Spleen (tissue), 11 donors: ENCODE measurements around the gene CHMP2B. TPM values are rescaled to one million over a fixed set of nuclear protein-coding genes. Genes with fewer than 3 reads are reported as not detected.
"Not testable (repeated sequence)": the region's sequence is repeated elsewhere in the genome, so short reads cannot be mapped to it uniquely, and the experiment has no call there.

Source experiments
- DNase-seq: peaks from one replicate; pipeline ENCODE4 v3.0.0-alpha.2; 2020
- H3K27ac ChIP-seq, 8 donors: fragments of 200-600 bp; sonication (generic) in 7 of 8; 1 replicate in 4 of 8; 2 replicates in 4 of 8; pipeline versions ENCODE4 v1.5.0 to v1.8.0; 2016 to 2021; ENCODE audit warnings: inconsistent platforms in 4 of 8, mild to moderate bottlenecking in 4 of 8, moderate library complexity in 1 of 8
- H3K27me3 ChIP-seq, 7 donors: fragments of 200-600 bp; sonication (generic) in 6 of 7; replicated peaks in 1 of 7; 1 replicate in 4 of 7; 2 replicates in 3 of 7; pipeline versions ENCODE4 v1.5.0 to v1.8.0; 2016 to 2021; ENCODE audit warnings: inconsistent platforms in 3 of 7, mild to moderate bottlenecking in 1 of 7
- H3K36me3 ChIP-seq, 6 donors: fragments of 200-600 bp; sonication (generic) in 5 of 6; 1 replicate in 4 of 6; 2 replicates in 2 of 6; pipeline versions ENCODE4 v1.5.0 to v1.8.0; 2016 to 2021; ENCODE audit warnings: inconsistent platforms in 2 of 6
- H3K4me1 ChIP-seq, 6 donors: fragments of 200-600 bp; sonication (generic) in 5 of 6; 1 replicate in 3 of 6; 2 replicates in 3 of 6; pipeline versions ENCODE4 v1.5.0 to v1.8.0; 2016 to 2021; ENCODE audit warnings: inconsistent platforms in 3 of 6
- H3K4me3 ChIP-seq, 8 donors: fragments of 200-600 bp; sonication (generic) in 7 of 8; 1 replicate in 4 of 8; 2 replicates in 4 of 8; pipeline versions ENCODE4 v1.5.0 to v1.8.0; 2016 to 2021; ENCODE audit warnings: inconsistent platforms in 4 of 8, mild to moderate bottlenecking in 4 of 8, moderate library complexity in 2 of 8
- H3K9me3 ChIP-seq, 8 donors: fragments of 200-600 bp; sonication (generic) in 7 of 8; 1 replicate in 4 of 8; 2 replicates in 4 of 8; pipeline versions ENCODE4 v1.5.0 to v1.8.0; 2016 to 2021; ENCODE audit warnings: inconsistent platforms in 4 of 8
- POLR2A ChIP-seq, 3 donors: fragments of 450-650 bp; IDR thresholded peaks; one replicate each; pipeline ENCODE4 v1.5.1; 2017; ENCODE audit warnings: antibody characterized with exemption in 3 of 3, mild to moderate bottlenecking in 1 of 3
- POLR2AphosphoS5 ChIP-seq, 3 donors: sonication (generic); formaldehyde crosslinking; IDR thresholded peaks; one replicate each; pipeline ENCODE4 v1.5.1; 2017; ENCODE audit warnings: antibody characterized with exemption in 3 of 3
- WGBS, 5 donors: extraction: QIAGEN DNeasy Blood & Tissue Kit in 3 of 5; methylation state at CpG; one replicate each; pipeline versions ENCODE4 v1.1.5 to v1.1.7; 2013 to 2018; 5-methylcytosine and 5-hydroxymethylcytosine counted together
- intact Hi-C: fragments of 100-400 bp; cut with DNase I; formaldehyde crosslinking; loops from one replicate; pipeline ENCODE4 v1.15.0; 2023; ENCODE audit warnings: low total_unique reads
- polyA plus RNA-seq, 3 donors: library from polyadenylated mRNA; stranded (reverse); fragments of 200-250 nt; gene quantifications; one replicate each; pipeline ENCODE4 v1.2.1, GENCODE V29; 2013
- total RNA-seq, 7 donors: library from RNA; depleted of rRNA in 3 of 7; stranded (reverse); fragments of >200 nt in 3 of 7; fragmentation: NEBNext Ultra II Directional in 4 of 7; extraction: Animal tissue kit (Norgen Biotek cat#: 25700) in 4 of 7; gene quantifications; one replicate each; pipeline versions ENCODE4 v1.1.0 to v1.2.1, GENCODE V29; 2016 to 2021
- TF ChIP-seq, protein P1 (sequence below), 11 experiments: fragments of 200-600 bp in 7 of 11; fragments of 450-650 bp in 4 of 11; sonication (generic) in 4 of 11; IDR thresholded peaks in 8 of 11; conservative IDR thresholded peaks in 3 of 11; 1 replicate in 7 of 11; 2 replicates in 4 of 11; pipeline versions ENCODE4 v1.4.0 to v1.8.0; 2016 to 2021; ENCODE audit warnings: antibody characterized with exemption in 11 of 11, inconsistent platforms in 4 of 11, mild to moderate bottlenecking in 1 of 11
- donor health status: healthy with polysubstance abuse.
- donor health status: DM: no; HTN: no; CAD: no; lungs with moderate emphysema.
- donor health status: DM: no; HTN: no; CAD: no.
- donor health status: Bipolar disorder and iron deficiency.
- donor health status: healthy.
- donor health status: DM: no; HTN: no; CAD: no.
- donor health status: DM: yes; HTN: yes; CAD: no.

CHMP2B gene
- total and polyA plus RNA-seq, 10 donors, result 14.7 to 39.2 (median 31.6) TPM

DNA sequence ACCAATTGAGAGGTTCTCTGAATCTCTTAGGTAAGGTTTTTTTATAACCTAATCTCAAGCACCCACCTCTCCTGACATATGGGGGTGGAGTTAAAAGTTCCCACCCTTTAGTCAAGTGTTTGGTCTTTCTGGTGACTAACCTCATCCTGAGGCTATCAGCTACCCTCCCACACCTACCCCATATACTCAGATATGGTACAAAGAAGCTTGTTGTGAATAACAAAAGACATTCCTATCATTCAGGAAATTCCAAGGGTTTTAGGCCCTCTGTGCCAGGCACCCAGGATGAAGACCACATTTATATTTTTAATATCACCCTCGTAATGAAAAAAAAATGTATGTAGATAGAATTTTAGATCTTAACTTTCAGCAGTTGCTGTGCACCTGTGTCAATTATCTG lies 9.0 kb downstream of the CHMP2B start:
- 91 to 100% (median 93%) methylated on average over 1 of the region's 1 CpG for WGBS, 5 donors
- DNase-seq, result no peak
- Histone ChIP-seq H3K27ac (no peak overlapping the region), H3K4me3 (no peak overlapping the region), H3K4me1 (peaks cover 0 to 23% (median 15%) of the 10 kb centered on the region in 6 donors), H3K36me3 (peaks cover 0 to 22% (median 0%) of the 10 kb centered on the region in 6 donors), H3K9me3 (no peaks in the 10 kb centered on the region), H3K27me3 (no peaks in the 10 kb centered on the region)
- intact Hi-C loops, result no loop called here
- TF ChIP-seq POLR2A (IDR thresholded peaks at IDR 0.05), result no peak
- TF ChIP-seq, protein P1, sequence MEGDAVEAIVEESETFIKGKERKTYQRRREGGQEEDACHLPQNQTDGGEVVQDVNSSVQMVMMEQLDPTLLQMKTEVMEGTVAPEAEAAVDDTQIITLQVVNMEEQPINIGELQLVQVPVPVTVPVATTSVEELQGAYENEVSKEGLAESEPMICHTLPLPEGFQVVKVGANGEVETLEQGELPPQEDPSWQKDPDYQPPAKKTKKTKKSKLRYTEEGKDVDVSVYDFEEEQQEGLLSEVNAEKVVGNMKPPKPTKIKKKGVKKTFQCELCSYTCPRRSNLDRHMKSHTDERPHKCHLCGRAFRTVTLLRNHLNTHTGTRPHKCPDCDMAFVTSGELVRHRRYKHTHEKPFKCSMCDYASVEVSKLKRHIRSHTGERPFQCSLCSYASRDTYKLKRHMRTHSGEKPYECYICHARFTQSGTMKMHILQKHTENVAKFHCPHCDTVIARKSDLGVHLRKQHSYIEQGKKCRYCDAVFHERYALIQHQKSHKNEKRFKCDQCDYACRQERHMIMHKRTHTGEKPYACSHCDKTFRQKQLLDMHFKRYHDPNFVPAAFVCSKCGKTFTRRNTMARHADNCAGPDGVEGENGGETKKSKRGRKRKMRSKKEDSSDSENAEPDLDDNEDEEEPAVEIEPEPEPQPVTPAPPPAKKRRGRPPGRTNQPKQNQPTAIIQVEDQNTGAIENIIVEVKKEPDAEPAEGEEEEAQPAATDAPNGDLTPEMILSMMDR (IDR thresholded peaks at IDR 0.05 in 8 of 11, conservative IDR thresholded peaks at IDR 0.05 in 3 of 11), result no peak
- no peak for TF ChIP-seq POLR2AphosphoS5 (IDR thresholded peaks at IDR 0.05)

DNA sequence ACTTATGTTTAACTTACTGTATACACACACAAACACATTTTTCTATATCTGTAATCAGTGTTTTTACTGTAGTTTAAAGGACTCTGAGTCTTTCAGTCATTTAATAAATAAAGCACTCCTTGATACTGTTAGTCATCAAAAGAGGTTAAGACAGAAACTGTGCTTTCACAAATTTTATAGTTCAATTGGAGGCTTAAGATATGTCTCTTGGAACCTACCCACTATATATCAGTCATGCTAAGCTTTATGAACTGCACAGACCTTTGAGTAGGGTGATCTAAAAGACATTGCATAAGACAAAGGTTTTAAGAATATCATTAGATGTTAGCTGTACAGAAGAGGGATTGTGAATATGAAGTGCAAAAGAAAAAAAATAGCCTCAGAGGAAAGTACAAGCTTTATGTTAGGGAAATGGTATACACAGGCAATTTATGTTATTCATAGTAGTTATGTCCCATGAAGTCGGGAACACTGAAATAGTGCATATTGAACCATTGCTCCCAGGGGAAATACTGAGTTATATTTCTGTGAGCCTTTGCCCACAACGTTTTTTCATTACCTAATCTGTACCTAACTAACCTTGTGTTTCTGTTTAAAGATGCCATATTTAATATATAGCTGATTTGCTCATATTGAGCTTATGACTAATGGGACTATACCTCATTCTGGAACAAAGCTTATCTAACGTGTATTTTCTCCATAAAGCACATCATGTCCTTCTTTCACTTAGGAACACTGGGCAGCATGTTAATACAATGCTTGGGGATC lies 19.7 kb downstream of the CHMP2B start:
- DNase-seq, result no peak
- Histone ChIP-seq H3K9me3 (no peaks in the 10 kb centered on the region), H3K27ac (no peak overlapping the region), H3K36me3 (peaks cover 0 to 66% (median 32%) of the 10 kb centered on the region in 6 donors), H3K4me1 (no peaks in the 10 kb centered on the region), H3K4me3 (no peak overlapping the region), H3K27me3 (no peaks in the 10 kb centered on the region)
- 74 to 94% (median 82%) methylated on average over 3 of the region's 3 CpGs for WGBS, 5 donors
- intact Hi-C loops, result no loop called here
- TF ChIP-seq, protein P1 (IDR thresholded peaks at IDR 0.05 in 8 of 11, conservative IDR thresholded peaks at IDR 0.05 in 3 of 11), result no peak
- no peak for TF ChIP-seq POLR2A (IDR thresholded peaks at IDR 0.05)
- TF ChIP-seq POLR2AphosphoS5 (IDR thresholded peaks at IDR 0.05), result no peak

DNA sequence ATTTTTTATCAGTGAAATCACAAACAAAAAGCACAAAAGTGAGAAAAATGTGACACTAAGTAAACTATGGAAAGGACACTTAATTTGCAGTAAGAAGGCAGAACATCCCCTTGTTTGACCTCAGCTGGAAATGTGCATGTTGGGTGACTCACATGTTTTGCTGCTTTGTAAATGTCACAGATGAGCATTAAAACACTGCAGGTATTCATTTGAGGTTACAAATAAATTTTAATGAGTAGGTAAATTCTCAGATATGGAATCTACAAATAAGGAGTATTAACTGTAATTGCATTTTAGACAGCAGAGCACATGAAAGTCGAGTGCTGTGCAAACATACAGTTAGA lies 20.3 kb downstream of the CHMP2B start:
- no peaks in the 10 kb centered on the region for H3K27me3 ChIP-seq
- intact Hi-C loops, result no loop called here
- no peak overlapping the region for H3K4me3 ChIP-seq
- peaks cover 0 to 72% (median 33%) of the 10 kb centered on the region in 6 donors for H3K36me3 ChIP-seq
- H3K27ac ChIP-seq, result no peak overlapping the region
- no peaks in the 10 kb centered on the region for H3K4me1 ChIP-seq
- WGBS, 5 donors, result 90 to 100% (median 94%) methylated on average over 1 of the region's 1 CpG
- DNase-seq, result no peak
- TF ChIP-seq POLR2A (IDR thresholded peaks at IDR 0.05), result no peak
- no peak for TF ChIP-seq POLR2AphosphoS5 (IDR thresholded peaks at IDR 0.05)
- TF ChIP-seq, protein P1 (IDR thresholded peaks at IDR 0.05 in 8 of 11, conservative IDR thresholded peaks at IDR 0.05 in 3 of 11), result no peak
- no peaks in the 10 kb centered on the region for H3K9me3 ChIP-seq

DNA sequence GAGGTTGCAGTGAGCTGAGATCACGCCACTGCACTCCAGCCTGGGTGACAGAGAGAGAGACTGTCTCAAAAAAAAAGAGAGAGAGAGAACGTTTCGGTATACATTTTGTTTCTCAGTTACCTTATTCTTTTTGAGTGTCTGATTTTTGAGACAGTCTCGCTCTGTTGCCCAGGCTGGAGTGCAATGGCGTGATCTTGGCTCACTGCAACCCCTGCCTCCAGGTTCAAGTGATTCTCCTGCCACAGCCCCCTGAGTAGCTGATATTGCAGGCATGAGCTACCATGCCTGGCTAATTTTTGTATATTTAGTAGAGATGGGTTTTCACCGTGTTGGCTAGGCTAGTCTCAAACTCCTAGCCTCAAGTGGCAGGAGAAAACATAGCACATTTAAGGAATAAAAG lies 21.1 kb downstream of the CHMP2B start:
- intact Hi-C loops, H3K27me3 ChIP-seq, DNase-seq, H3K4me3 ChIP-seq, H3K4me1 ChIP-seq, H3K27ac ChIP-seq, H3K9me3 ChIP-seq: not testable (repeated sequence)
- peaks cover 0 to 80% (median 35%) of the 10 kb centered on the region in 6 donors for H3K36me3 ChIP-seq
- 89 to 95% (median 93%) methylated on average over 6 of the region's 6 CpGs for WGBS, 5 donors
